Left ventricle myocardium inferior (tissue), 1 donor: ENCODE measurements around the gene CCNB2. TPM values are rescaled to one million over a fixed set of nuclear protein-coding genes. Genes with fewer than 3 reads are reported as not detected.
"Not testable (repeated sequence)": the region's sequence is repeated elsewhere in the genome, so short reads cannot be mapped to it uniquely, and the experiment has no call there.

ENCODE experiments used
- DNase-seq: peaks from one replicate; pipeline ENCODE4 v3.0.0-alpha.2; 2020
- H3K27ac ChIP-seq: fragments of 200-600 bp; replicated peaks from 2 replicates; pipeline ENCODE4 v1.8.0; 2021
- H3K27me3 ChIP-seq: fragments of 200-600 bp; 2 replicates; pipeline ENCODE4 v1.8.0; 2021; ENCODE audit warnings: low read depth
- H3K36me3 ChIP-seq: fragments of 200-600 bp; 2 replicates; pipeline ENCODE4 v1.8.0; 2021
- H3K4me1 ChIP-seq: fragments of 200-600 bp; 2 replicates; pipeline ENCODE4 v1.8.0; 2021
- H3K4me3 ChIP-seq: fragments of 200-600 bp; 2 replicates; pipeline ENCODE4 v1.8.0; 2021; ENCODE audit warnings: mild to moderate bottlenecking, moderate library complexity
- H3K9me3 ChIP-seq: fragments of 200-600 bp; replicated peaks from 2 replicates; pipeline ENCODE4 v1.8.0; 2021
- CTCF ChIP-seq: fragments of 200-600 bp; IDR thresholded peaks from 2 replicates; pipeline ENCODE4 v1.8.0; 2021; ENCODE audit warnings: antibody characterized with exemption, mild to moderate bottlenecking, borderline replicate concordance
- intact Hi-C: fragments of 100-400 bp; cut with micrococcal nuclease; formaldehyde crosslinking; loops from one replicate; pipeline ENCODE4 v1.11.0; 2022
- total RNA-seq: library from RNA; stranded (reverse); fragmentation: NEBNext Ultra II Directional; extraction: Animal tissue kit (Norgen Biotek cat#: 25700); gene quantifications from one replicate; pipeline ENCODE4 v1.2.1, GENCODE V29; 2021
- donor health status: DM: no; HTN: yes; CAD: no; lungs with severe emphysema.

Gene CCNB2
- total RNA-seq, 1 donor from 2014 or later = 0.55 TPM

- DNase-seq = no peak
- Histone ChIP-seq H3K27ac (no peak overlapping the region), H3K36me3 (no peaks in the 10 kb centered on the region), H3K4me3 (no peak overlapping the region), H3K9me3 (peaks cover 5% of the 10 kb centered on the region), H3K27me3 (no peaks in the 10 kb centered on the region), H3K4me1 (no peaks in the 10 kb centered on the region)
- TF ChIP-seq CTCF = no peak
- intact Hi-C loops = no loop called here
Observed at GRCh38 chr15:59120937-59121336, 16.0 kb downstream of the CCNB2 start.

- TF ChIP-seq CTCF = no peak
- H3K27ac ChIP-seq = no peak overlapping the region
- no peaks in the 10 kb centered on the region for H3K4me1 ChIP-seq
- peaks cover 23% of the 10 kb centered on the region for H3K9me3 ChIP-seq
- no peaks in the 10 kb centered on the region for H3K27me3 ChIP-seq
- intact Hi-C loops = no loop called here
- H3K4me3 ChIP-seq = no peak overlapping the region
- H3K36me3 ChIP-seq = no peaks in the 10 kb centered on the region
- DNase-seq = no peak
Observed at GRCh38 chr15:59124261-59124660, 19.3 kb downstream of the CCNB2 start.

GRCh38 chr15:59125683-59126082, 20.7 kb downstream of the CCNB2 start:
- peaks cover 34% of the 10 kb centered on the region for H3K9me3 ChIP-seq
- H3K36me3 ChIP-seq, H3K4me1 ChIP-seq, intact Hi-C loops, H3K4me3 ChIP-seq, H3K27ac ChIP-seq, H3K27me3 ChIP-seq, DNase-seq: not testable (repeated sequence)

GRCh38 chr15:59127255-59127654, 22.3 kb downstream of the CCNB2 start:
- H3K27me3 ChIP-seq, H3K36me3 ChIP-seq, intact Hi-C loops, DNase-seq, H3K27ac ChIP-seq, H3K4me1 ChIP-seq, H3K4me3 ChIP-seq: not testable (repeated sequence)
- peaks cover 34% of the 10 kb centered on the region for H3K9me3 ChIP-seq

GRCh38 chr15:59131456-59131855, 26.5 kb downstream of the CCNB2 start:
- Histone ChIP-seq H3K36me3 (peaks cover 20% of the 10 kb centered on the region), H3K27me3 (no peaks in the 10 kb centered on the region), H3K27ac (no peak overlapping the region), H3K9me3 (peaks cover 24% of the 10 kb centered on the region), H3K4me1 (no peaks in the 10 kb centered on the region), H3K4me3 (no peak overlapping the region)
- intact Hi-C loops = no loop called here
- no peak for DNase-seq
- no peak for TF ChIP-seq CTCF

- no peak overlapping the region for H3K4me3 ChIP-seq
- H3K4me1 ChIP-seq = no peaks in the 10 kb centered on the region
- DNase-seq = no peak
- no peaks in the 10 kb centered on the region for H3K27me3 ChIP-seq
- H3K36me3 ChIP-seq = peaks cover 27% of the 10 kb centered on the region
- H3K27ac ChIP-seq = no peak overlapping the region
- intact Hi-C loops = no loop called here
- peaks cover 18% of the 10 kb centered on the region for H3K9me3 ChIP-seq
- TF ChIP-seq CTCF = no peak
Observed at GRCh38 chr15:59131969-59132562, 27.1 kb downstream of the CCNB2 start.
